ENCODE data around the gene ZNF385B.

The ZNF385B gene

DNA sequence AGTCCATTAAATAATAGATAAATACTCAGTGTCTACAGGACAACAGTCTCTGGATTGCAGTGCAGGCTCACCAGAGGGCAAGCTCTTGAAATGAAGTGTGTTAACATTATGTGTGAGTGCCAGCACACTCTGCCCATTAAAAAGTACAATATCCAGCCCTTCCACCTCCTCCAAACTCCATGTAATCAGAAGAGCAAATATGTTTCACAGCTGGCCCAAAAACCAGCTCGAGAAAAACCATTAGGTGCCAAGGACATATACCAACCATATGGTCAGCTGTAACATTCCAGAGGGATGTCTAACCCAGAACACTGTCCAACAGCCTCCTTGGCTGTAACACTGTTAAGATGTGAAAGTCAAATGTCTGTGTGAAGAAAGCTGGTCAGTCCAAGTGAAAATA is 112.2 kb downstream of the ZNF385B start:
- no peak for DNase-seq (ENCODE audit: low read depth in 1 of 2, low spot score in 1 of 2)

DNA sequence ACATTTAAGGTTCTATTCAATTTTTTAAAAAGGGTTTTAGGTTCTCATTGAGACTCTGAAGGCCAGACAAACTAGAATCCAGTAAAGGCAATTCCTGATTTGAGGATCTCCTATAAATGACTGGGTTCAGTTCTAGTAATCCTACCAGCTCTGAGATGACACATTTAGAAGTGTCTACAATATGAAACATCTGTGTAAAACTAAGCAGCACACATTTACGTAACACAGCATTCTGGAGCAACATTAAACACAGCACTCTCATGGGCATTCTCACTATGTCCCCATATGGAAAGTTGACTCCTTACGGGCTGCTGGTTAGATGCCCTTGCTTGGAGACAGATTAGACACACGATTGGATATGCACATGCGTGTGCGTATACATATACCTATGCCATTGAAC is 114.4 kb downstream of the ZNF385B start:
- no peak for DNase-seq (ENCODE audit: low read depth in 1 of 2, low spot score in 1 of 2)

GRCh38 chr2:179745635-179746256 is 115.7 kb downstream of the ZNF385B start:
- no peak for DNase-seq (ENCODE audit: low read depth in 1 of 2, low spot score in 1 of 2)

GRCh38 chr2:179744401-179744800 is 117.0 kb downstream of the ZNF385B start:
- DNase-seq (ENCODE audit: low read depth in 1 of 2, low spot score in 1 of 2): no peak

DNA sequence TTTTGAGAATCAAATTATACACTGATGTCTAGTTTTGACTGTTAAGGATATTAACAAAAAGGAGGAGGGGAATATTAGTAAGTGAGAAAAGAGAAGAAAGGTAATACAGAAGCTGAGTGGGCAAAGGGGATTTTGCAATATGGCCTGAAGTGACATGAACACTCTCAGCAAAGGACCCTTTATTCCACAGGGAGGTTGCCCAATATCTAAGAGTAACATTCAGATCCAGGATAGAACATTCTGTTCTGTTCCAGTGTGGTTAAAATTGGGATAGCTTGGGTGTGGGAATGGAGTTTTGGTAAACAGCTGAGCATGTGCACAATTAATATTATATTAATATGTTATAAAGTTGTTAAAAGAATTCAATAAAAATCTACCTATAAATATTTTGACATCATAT is 120.1 kb downstream of the ZNF385B start:
- DNase-seq (ENCODE audit: low read depth in 1 of 2, low spot score in 1 of 2): no peak

- no peak for DNase-seq (ENCODE audit: low read depth in 1 of 2, low spot score in 1 of 2)
Observed at GRCh38 chr2:179729966-179730365, 131.4 kb downstream of the ZNF385B start.

DNA sequence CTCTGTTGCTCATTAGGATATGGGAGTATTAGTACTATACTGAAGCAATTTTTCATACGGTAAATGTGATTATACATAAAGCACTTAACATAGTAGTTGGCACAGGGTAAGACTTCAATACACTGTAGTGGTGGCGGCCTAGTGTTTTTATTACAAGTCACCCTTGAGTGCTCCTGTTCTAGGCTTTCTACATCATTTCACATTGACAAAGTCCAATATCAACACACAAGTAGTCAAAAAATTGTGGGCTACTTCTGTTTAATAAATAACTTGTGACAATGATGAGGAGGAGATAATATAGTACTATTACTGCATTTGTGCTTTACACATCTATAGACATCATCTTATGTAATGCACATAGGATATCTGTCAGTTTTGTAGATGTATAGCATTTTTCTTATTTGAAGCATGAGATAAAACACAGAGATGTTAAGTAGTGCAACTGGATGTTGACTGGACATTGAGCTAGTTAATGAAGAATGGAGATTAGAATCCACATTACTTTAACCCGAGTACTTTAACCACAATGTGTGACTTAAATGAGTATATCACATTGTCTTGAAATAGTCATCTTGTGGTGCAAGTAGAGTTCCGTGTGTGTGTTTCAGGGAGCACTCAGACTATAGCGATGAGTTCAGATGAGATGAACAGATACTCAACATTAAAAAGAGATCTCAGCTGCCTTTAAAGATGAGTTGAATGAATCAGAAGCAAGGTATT is 134.8 kb downstream of the ZNF385B start:
- DNase-seq (ENCODE audit: low read depth in 1 of 2, low spot score in 1 of 2): no peak

DNA sequence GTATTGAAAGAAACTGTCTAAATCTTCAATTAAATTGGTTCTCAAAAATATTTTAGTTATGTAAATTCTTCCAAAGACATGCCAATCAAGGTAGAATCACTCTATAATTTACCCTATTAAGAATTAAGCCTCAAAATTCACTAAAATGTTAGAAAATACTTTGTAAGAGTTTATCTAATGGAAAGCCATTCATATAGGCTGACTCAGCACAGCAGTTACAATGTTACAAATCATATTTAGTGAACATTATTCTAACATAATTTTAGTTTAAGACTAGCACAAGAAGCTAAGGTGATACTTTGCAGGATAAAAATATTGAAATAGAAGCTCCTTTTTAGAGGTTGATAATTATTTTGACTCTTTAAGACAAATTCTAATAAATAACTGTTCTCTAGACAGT is 137.0 kb downstream of the ZNF385B start:
- no peak for DNase-seq (ENCODE audit: low read depth in 1 of 2, low spot score in 1 of 2)

DNA sequence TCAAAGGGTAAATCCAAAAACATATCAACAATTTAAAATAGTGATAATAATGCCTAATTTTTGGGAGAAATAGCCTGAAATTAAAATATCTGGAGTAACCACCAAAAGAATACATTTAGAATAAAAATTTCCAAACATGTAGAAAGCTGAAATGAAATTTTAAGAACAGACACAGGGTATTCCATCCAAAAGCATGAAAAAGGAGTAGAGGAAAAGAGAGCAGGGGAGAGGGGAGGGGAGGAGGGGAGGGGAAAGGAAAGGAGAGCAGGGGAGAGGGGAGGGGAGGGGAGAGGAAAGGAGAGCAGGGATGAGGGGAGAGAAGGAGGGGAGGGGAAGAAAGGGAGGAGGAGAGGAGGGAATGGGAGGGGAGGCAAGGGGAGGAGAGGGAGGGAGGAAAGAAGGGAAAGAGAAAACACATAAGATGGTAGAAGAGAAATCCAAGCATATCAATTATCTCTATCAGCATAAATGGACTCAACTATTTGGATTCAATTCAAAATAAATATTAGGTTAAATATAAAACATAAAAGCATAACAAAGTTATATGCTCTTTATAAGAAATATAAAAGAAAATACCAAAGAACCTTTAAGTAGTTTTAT is 141.1 kb downstream of the ZNF385B start:
- DNase-seq (ENCODE audit: low read depth in 1 of 2, low spot score in 1 of 2): no peak

DNA sequence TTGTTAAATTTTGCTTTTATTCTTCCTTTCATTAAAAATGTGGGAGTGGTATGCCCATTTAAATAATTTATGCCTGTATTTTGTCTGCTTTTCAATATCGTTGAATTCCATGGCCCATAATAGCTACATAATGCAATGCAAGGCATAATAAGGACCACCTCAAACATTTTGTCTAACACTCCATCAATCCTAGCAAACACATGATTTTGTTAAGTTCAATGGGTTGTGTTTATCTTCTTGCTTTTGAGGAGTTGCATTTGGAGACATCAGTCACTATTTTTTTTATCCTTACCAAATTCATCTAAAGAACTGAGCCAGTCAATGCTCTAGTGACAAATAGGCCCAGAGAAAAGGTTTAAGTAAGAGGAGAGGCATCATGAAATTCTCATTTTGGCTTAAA is 145.5 kb downstream of the ZNF385B start:
- DNase-seq (ENCODE audit: low read depth in 1 of 2, low spot score in 1 of 2): no peak

DNA sequence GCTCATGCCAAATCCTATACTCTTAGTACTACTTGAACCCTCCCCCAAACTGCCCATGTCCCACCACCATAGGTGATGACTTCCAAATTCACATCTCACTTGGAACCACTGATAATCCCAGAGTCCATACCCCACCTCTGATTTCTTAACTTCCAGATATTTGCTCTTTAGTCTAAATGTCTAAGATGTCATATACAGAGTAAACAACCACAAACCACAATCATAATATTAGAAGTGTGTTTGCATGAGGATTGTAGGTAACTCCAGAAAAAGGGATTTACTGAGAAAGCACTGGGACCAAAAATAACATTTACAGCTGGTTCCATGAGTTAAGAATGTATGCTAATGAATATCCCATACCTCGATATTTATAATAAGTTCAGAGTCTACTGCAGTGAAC is 146.2 kb downstream of the ZNF385B start:
- DNase-seq (ENCODE audit: low read depth in 1 of 2, low spot score in 1 of 2): no peak

GRCh38 chr2:179712825-179713224 is 148.6 kb downstream of the ZNF385B start:
- no peak for DNase-seq (ENCODE audit: low read depth in 1 of 2, low spot score in 1 of 2)

- no peak for DNase-seq (ENCODE audit: low read depth in 1 of 2, low spot score in 1 of 2)
Observed at GRCh38 chr2:179711375-179711774, 150.0 kb downstream of the ZNF385B start.

- no peak for DNase-seq (ENCODE audit: low read depth in 1 of 2, low spot score in 1 of 2)
Observed at GRCh38 chr2:179703702-179704101, 157.7 kb downstream of the ZNF385B start.

- DNase-seq (ENCODE audit: low read depth in 1 of 2, low spot score in 1 of 2): no peak
Observed at GRCh38 chr2:179702912-179703311, 158.5 kb downstream of the ZNF385B start.

GRCh38 chr2:179701524-179702110 is 159.8 kb downstream of the ZNF385B start:
- DNase-seq (ENCODE audit: low read depth in 1 of 2, low spot score in 1 of 2): no peak

DNA sequence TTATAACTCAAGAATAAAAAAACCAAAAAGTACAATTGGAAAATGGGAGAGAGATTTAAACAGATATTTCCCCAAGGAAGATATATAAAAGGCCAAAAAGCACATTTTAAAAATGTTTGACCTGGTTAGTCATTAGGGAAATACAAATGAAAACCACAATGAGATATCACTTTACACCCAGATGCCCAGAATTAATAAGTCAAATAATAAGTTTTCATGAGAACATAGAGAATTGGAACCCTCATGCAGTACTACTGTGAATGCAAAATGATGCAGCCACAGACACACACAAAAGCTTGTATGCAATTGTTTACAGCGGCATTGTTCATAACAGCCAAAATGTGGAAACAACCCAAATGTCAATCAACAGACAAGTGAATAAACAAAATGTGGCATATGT is 165.9 kb downstream of the ZNF385B start:
- DNase-seq (ENCODE audit: low read depth in 1 of 2, low spot score in 1 of 2): no peak

- DNase-seq (ENCODE audit: low read depth in 1 of 2, low spot score in 1 of 2): no peak
Observed at GRCh38 chr2:179694963-179695362, 166.4 kb downstream of the ZNF385B start.

- no peak for DNase-seq (ENCODE audit: low read depth in 1 of 2, low spot score in 1 of 2)
Observed at GRCh38 chr2:179692610-179693009, 168.8 kb downstream of the ZNF385B start.

DNA sequence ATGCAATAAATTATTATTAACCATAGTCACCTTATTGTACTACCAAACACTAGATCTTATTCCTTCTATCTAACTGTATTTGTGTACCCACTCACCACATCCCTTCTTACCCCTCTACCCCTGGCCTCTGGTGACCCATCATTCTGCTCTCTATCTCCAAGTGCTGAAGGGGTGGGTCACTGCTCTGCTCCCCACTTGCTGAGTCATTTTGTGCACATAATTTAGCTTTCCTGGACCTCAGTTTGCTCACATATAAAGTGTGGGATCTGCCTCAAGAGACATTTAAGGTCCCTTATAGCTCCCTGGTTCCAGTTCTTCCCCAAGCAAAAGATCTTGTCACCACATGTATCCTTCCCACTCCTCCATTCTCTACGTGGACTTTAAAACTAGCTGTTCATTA is 169.4 kb downstream of the ZNF385B start:
- DNase-seq (ENCODE audit: low read depth in 1 of 2, low spot score in 1 of 2): no peak

DNA sequence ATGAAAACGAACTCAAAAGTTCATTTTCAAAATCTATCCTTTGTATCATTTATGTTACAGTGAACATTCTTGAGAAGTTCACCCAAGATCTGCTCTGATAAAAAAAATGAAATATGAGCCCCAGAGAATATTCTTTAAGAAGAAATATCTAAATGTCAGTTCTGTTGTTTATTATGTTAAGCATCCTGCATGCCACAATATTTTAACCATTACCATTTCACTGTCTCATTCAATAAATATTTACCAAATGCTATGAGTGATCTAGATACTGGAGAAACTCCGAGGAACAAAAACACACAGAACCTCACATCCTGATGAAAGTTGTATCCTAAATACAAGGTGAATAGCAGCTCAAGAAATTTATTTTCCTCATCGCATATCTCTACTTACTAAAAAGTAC is 170.2 kb downstream of the ZNF385B start:
- no peak for DNase-seq (ENCODE audit: low read depth in 1 of 2, low spot score in 1 of 2)

DNA sequence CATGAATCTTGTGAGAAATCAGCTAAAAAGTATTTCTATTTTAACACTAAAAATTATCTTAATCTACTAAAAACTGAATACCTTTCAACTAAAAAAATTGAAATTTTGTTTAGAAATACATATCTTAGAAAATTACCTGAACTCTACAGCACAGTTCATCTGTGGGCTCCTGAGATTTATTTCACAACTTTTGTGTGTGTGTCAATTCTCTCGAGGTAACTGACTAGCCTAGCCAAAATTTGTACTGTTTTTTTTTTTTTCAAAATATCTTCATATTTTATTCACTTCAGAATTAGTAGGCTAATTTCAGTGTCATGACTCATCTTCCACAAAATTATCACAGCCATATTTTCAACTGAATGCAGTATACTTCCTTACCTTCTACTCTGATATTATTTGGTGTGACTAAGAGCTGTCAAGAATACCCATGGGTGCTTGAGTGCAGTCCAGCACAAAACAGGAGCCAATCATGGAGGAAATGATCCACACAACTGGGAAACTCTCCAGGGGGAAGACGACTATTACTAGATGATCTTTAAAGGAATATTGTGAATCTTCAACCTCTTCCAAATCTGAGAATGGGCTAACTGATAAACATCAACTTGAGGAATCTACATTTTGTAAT is 174.6 kb downstream of the ZNF385B start:
- DNase-seq (ENCODE audit: low read depth in 1 of 2, low spot score in 1 of 2): no peak
